ENCODE measurements around the gene ZRSR2.
"Not testable (repeated sequence)": the region's sequence is repeated elsewhere in the genome, so short reads cannot be mapped to it uniquely, and the experiment has no call there.

The ZRSR2 gene

DNA sequence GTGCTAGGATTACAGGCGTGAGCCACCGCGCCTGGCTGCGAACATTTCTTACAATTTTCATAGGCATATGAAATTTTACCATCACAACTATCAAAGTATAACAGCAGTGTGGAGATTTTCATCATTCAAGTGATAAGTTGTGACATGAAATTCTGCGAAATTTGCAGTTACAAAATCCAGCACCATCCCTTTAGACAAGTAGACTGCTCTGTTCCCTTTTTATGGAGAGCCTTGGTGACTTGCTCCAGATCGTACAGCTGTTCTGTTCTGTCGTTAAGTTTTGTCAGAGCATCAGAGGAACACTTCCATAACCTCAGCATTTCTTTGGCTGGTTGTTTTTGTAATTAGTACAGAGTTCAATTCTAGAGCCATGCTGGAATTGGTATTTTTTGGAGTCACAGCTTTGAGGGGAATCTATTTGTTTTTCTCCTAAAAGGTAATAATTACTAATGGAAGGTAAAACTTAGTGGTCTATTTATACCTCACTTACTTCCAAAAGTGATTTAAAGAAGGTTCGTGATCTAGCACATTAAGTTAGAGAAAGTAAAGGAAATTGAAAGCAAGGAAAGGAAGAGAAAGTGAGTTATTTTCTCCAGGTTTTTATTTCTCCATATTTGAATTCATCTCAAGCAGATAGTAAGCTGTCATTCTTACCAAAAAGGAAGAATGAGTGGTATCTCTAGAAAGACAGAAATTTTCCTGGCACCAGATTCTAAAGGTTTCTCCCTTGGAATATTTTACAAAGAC is 22.1 kb downstream of the ZRSR2 start:
- Histone ChIP-seq H3K9ac (ENCODE audit: low read depth, low read length) (no peak overlapping the region), H3K4me2 (ENCODE audit: low read length) (no peak overlapping the region), H3K36me3 (ENCODE audit: insufficient read depth, low read length) (peaks cover 51% of the 10 kb centered on the region), H3K4me1 (ENCODE audit: control insufficient read depth, insufficient read depth, low read length) (no peaks in the 10 kb centered on the region), H3K27me3 (ENCODE audit: control insufficient read depth, insufficient read depth, low read length) (no peaks in the 10 kb centered on the region), H3K4me3 (ENCODE audit: low read length) (no peak overlapping the region), H3K9me3 (replicated peaks; ENCODE audit: low read length) (no peaks in the 10 kb centered on the region)

DNA sequence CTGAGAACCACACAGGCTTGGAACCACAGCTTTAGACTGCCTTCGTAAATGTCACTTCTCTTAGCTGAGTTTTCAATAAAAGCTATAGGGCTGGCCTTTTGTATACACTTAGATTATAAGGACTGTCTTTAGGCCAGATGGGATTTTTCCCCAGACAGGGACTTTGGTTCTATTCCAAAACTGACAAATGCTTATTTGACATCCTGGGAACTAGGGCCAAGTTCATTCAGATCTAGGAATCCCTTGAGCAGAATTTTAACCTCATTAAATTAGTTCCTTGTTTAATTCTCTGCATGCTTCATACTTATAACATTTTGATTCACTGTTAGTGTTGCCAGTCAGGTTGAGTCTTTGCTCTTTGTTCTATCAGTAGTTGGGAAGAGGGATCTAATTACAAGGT is 23.1 kb downstream of the ZRSR2 start:
- H3K4me2 ChIP-seq (ENCODE audit: low read length) = no peak overlapping the region
- no peaks in the 10 kb centered on the region for H3K9me3 ChIP-seq (replicated peaks; ENCODE audit: low read length)
- H3K9ac ChIP-seq (ENCODE audit: low read depth, low read length) = no peak overlapping the region
- H3K4me3 ChIP-seq (ENCODE audit: low read length) = no peak overlapping the region
- no peaks in the 10 kb centered on the region for H3K27me3 ChIP-seq (ENCODE audit: control insufficient read depth, insufficient read depth, low read length)
- peaks cover 56% of the 10 kb centered on the region for H3K36me3 ChIP-seq (ENCODE audit: insufficient read depth, low read length)
- H3K4me1 ChIP-seq (ENCODE audit: control insufficient read depth, insufficient read depth, low read length) = no peaks in the 10 kb centered on the region

DNA sequence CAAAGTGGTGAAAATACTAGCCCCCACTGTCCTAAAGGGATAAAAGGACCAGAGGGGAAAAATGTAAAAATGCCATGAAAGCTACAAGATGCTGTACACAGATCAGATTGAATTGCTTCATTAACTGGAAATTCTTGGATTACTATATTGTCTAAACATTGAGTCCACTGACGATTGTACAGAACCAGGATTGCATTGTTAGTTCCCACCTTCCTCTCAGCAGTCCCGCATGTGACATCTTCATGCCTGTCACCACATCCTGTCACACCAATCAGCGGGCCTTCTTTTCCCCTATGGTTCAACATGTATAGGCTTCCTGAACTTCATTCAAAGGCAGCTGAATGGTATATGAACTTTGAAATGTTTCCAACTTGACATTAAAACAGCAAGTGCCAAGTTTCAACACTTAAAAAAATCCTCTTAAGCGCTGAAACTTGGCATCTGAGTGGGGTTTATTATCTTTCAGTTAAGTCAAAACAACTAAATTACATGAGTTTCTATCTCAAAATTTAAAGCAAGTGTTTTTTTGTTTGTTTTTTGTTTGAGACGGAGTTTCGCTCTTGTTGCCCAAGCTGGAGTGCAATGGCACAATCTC is 24.6 kb downstream of the ZRSR2 start:
- H3K4me2 ChIP-seq (ENCODE audit: low read length) = no peak overlapping the region
- no peak overlapping the region for H3K9ac ChIP-seq (ENCODE audit: low read depth, low read length)
- no peaks in the 10 kb centered on the region for H3K27me3 ChIP-seq (ENCODE audit: control insufficient read depth, insufficient read depth, low read length)
- H3K4me1 ChIP-seq (ENCODE audit: control insufficient read depth, insufficient read depth, low read length) = no peaks in the 10 kb centered on the region
- peaks cover 52% of the 10 kb centered on the region for H3K36me3 ChIP-seq (ENCODE audit: insufficient read depth, low read length)
- no peak overlapping the region for H3K4me3 ChIP-seq (ENCODE audit: low read length)
- H3K9me3 ChIP-seq (replicated peaks; ENCODE audit: low read length) = no peaks in the 10 kb centered on the region

DNA sequence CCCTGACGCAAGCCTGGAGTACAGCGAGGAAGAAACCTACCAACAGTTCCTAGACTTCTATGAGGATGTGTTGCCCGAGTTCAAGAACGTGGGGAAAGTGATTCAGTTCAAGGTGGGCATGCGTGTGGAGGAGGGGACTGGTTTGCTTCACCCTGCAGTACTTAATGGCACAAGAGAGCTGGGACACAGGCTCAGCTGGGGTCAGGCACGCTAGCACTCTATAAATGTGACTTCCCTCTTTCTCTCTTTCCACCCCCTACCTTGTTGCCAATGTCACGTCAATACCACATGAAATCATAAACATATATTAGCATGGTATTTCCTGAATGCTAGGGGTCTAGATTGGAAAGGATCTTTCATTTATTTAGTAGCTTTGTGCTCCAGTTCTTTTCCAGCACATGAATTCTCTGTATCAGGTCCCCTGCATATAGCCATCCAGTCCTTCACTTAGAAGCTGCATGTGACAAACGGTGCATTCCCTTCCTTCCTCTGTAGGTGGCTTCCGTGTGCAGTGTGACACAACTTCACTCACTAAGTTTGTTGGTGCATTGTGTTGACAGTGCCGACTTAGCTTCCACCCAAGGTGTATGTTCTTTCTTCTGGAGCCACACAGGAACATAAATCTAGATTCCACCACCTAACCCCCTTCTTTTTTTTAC is 25.6 kb downstream of the ZRSR2 start:
- H3K4me1 ChIP-seq (ENCODE audit: control insufficient read depth, insufficient read depth, low read length) = no peaks in the 10 kb centered on the region
- no peaks in the 10 kb centered on the region for H3K9me3 ChIP-seq (replicated peaks; ENCODE audit: low read length)
- no peak overlapping the region for H3K4me2 ChIP-seq (ENCODE audit: low read length)
- no peaks in the 10 kb centered on the region for H3K27me3 ChIP-seq (ENCODE audit: control insufficient read depth, insufficient read depth, low read length)
- H3K36me3 ChIP-seq (ENCODE audit: insufficient read depth, low read length) = peaks cover 45% of the 10 kb centered on the region
- no peak overlapping the region for H3K4me3 ChIP-seq (ENCODE audit: low read length)
- H3K9ac ChIP-seq (ENCODE audit: low read depth, low read length) = no peak overlapping the region

DNA sequence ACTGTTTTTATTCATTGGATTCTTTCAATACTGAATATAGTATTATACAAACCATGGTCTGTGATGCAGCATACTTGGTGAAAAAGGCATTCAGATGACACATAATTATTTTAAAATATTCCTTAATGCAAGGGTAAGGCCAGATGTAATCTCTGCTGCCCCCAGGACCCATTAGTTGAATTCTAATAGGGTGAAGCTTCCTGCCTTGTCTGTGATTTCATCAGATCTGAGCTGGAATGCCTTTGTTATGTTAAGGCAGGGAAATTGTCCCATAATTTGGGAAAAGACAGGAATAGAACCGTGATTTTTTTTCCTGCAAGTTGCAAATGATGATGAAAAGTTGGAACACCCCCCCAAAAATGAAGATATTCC is 26.1 kb downstream of the ZRSR2 start:
- Histone ChIP-seq H3K9ac (ENCODE audit: low read depth, low read length) (no peak overlapping the region), H3K4me2 (ENCODE audit: low read length) (no peak overlapping the region), H3K4me1 (ENCODE audit: control insufficient read depth, insufficient read depth, low read length) (no peaks in the 10 kb centered on the region), H3K27me3 (ENCODE audit: control insufficient read depth, insufficient read depth, low read length) (no peaks in the 10 kb centered on the region), H3K4me3 (ENCODE audit: low read length) (no peak overlapping the region), H3K9me3 (replicated peaks; ENCODE audit: low read length) (no peaks in the 10 kb centered on the region), H3K36me3 (ENCODE audit: insufficient read depth, low read length) (peaks cover 42% of the 10 kb centered on the region)

DNA sequence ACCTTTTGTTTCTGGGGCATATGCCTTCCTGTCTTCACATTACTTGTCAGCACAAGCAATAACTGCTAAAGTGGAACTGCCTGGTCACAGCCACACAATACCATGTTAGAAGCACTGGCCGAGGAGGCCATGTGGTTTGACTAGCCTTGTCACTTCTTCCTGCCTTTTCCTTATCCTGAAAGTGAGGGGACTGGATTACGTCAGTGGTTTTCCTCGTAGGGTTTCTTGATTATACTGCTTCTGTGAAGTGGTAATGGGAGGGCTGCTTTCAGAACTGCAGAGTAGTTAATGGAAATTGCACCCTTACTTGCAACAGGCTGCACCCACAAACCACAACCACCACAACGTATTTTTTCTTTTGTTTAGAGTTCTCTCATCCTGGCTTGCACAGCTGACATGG is 26.6 kb downstream of the ZRSR2 start:
- H3K9ac ChIP-seq (ENCODE audit: low read depth, low read length) = no peak overlapping the region
- H3K4me2 ChIP-seq (ENCODE audit: low read length) = no peak overlapping the region
- no peaks in the 10 kb centered on the region for H3K4me1 ChIP-seq (ENCODE audit: control insufficient read depth, insufficient read depth, low read length)
- H3K9me3 ChIP-seq (replicated peaks; ENCODE audit: low read length) = no peaks in the 10 kb centered on the region
- H3K36me3 ChIP-seq (ENCODE audit: insufficient read depth, low read length) = peaks cover 42% of the 10 kb centered on the region
- no peaks in the 10 kb centered on the region for H3K27me3 ChIP-seq (ENCODE audit: control insufficient read depth, insufficient read depth, low read length)
- H3K4me3 ChIP-seq (ENCODE audit: low read length) = no peak overlapping the region

DNA sequence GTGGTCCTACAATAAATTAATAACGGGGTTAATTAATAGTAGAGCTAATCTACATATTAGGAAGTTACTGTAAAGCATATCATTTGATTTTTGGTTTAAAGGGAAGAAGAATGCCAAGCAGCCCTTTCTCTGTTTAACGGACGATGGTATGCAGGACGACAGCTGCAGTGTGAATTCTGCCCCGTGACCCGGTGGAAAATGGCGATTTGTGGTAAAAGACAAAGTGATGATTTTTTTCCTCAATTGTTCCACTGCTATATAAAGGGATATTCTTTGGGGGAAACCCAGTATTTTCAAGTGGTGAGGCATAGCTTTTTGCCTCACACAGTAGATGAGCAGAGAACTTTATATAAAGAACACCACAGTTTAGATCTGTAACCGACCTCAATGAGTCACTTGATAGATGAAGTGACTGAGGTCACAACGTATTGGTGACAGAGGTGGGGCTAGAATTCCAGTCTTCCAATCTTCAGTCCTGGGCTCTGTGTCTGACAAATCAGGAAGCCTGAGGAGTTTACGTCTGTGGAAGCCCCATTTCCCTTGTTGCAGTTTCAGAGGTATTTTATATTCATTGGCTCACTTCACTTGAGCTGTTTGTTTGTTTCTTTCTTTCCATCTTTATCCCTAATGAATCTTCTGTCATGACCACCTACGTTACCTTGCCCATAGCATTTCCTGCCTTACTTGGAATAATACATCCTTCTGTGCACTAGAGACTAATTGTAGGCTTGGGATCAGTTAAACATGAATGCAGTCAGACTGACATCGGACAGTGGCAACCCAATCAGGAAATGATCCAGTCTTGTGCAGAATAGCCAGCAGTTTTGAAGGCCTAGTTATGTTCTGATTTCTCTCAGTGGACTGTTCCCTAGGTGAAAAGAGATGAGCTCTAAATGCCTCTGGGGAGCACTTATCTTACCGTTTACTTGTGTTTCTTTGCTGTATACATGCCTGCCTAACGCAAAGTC is 30.1 kb downstream of the ZRSR2 start:
- Histone ChIP-seq H3K4me1 (ENCODE audit: control insufficient read depth, insufficient read depth, low read length) (no peaks in the 10 kb centered on the region), H3K36me3 (ENCODE audit: insufficient read depth, low read length) (peaks cover 41% of the 10 kb centered on the region), H3K27me3 (ENCODE audit: control insufficient read depth, insufficient read depth, low read length) (no peaks in the 10 kb centered on the region), H3K9ac (ENCODE audit: low read depth, low read length) (no peak overlapping the region), H3K4me2 (ENCODE audit: low read length) (no peak overlapping the region), H3K9me3 (replicated peaks; ENCODE audit: low read length) (no peaks in the 10 kb centered on the region), H3K4me3 (ENCODE audit: low read length) (no peak overlapping the region)

DNA sequence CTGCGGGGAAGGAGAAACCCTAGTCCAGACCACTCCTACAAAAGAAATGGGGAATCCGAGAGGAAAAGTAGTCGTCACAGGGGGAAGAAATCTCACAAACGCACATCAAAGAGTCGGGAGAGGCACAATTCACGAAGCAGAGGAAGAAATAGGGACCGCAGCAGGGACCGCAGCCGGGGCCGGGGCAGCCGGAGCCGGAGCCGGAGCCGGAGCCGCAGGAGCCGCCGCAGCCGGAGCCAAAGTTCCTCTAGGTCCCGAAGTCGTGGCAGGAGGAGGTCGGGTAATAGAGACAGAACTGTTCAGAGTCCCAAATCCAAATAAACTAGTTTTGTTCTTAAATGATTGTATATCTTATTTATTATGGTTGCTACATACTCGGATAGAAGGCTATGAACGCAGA is 32.6 kb downstream of the ZRSR2 start:
- Histone ChIP-seq H3K4me2 (ENCODE audit: low read length) (no peak overlapping the region), H3K9ac (ENCODE audit: low read depth, low read length) (no peak overlapping the region), H3K27me3 (ENCODE audit: control insufficient read depth, insufficient read depth, low read length) (no peaks in the 10 kb centered on the region), H3K9me3 (replicated peaks; ENCODE audit: low read length) (no peaks in the 10 kb centered on the region), H3K4me3 (ENCODE audit: low read length) (no peak overlapping the region), H3K4me1 (ENCODE audit: control insufficient read depth, insufficient read depth, low read length) (no peaks in the 10 kb centered on the region), H3K36me3 (ENCODE audit: insufficient read depth, low read length) (peaks cover 16% of the 10 kb centered on the region)

DNA sequence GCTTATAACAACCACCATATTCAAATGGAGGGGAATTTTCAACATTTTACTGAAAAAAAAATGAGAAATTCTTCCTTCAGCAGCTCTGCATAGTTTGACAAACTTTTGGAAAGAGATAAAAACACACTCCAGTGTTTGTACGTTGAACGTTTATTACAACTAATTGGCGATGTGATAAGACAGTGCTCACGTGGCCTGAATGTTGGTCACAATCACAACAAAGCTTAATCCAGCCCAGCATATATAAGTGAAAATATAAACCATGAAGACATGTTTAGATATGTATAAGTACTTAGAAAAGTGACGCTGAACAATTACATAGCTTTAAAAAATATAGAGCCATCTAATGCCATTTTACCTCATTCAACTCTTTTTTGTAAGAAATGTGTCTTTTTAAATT is 35.7 kb downstream of the ZRSR2 start:
- Histone ChIP-seq H3K4me2 (ENCODE audit: low read length) (no peak overlapping the region), H3K9me3 (replicated peaks; ENCODE audit: low read length) (no peaks in the 10 kb centered on the region), H3K27me3 (ENCODE audit: control insufficient read depth, insufficient read depth, low read length) (no peaks in the 10 kb centered on the region), H3K4me3 (ENCODE audit: low read length) (no peak overlapping the region), H3K4me1 (ENCODE audit: control insufficient read depth, insufficient read depth, low read length) (no peaks in the 10 kb centered on the region), H3K36me3 (ENCODE audit: insufficient read depth, low read length) (peaks cover 7% of the 10 kb centered on the region), H3K9ac (ENCODE audit: low read depth, low read length) (no peak overlapping the region)

DNA sequence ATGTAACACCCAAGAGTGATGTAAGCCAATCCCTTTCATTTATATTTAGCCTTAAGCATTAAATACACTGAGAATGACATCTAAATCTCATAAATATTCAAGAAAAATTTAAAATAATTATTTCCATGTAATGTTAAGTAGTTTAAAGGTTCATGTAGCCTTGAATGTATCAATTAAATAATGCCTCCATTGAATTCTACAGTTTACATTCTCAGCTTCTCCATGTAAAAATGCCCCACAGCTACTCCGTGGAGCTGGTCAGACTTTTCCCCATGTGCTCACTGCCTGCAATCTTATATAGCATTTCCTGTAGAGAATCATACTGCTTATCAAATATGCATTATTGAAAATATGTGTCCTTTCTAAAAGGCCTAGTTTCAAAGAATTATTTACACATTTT is 38.9 kb downstream of the ZRSR2 start:
- Histone ChIP-seq H3K9me3 (replicated peaks; ENCODE audit: low read length) (no peaks in the 10 kb centered on the region), H3K9ac (ENCODE audit: low read depth, low read length) (no peak overlapping the region), H3K27me3 (ENCODE audit: control insufficient read depth, insufficient read depth, low read length) (no peaks in the 10 kb centered on the region), H3K4me3 (ENCODE audit: low read length) (no peak overlapping the region), H3K36me3 (ENCODE audit: insufficient read depth, low read length) (no peaks in the 10 kb centered on the region), H3K4me1 (ENCODE audit: control insufficient read depth, insufficient read depth, low read length) (no peaks in the 10 kb centered on the region), H3K4me2 (ENCODE audit: low read length) (no peak overlapping the region)

DNA sequence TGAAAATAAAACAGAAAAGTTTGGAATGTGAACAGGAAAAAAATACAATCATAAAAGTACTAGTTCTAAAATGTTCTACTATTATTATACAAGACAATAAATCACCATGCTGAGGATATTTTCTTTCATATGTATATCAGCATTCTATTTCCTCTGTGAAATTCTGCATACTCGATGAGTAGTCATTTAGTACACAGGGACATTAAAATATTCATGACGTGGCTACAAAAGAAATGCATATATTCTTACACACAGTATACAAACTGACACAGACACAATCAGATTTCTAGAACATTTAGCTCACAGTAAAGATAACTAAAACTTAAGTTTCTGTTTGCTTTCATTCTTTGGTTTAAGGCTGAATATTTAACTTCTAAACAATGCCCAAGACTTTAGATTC is 41.1 kb downstream of the ZRSR2 start:
- H3K36me3 ChIP-seq (ENCODE audit: insufficient read depth, low read length); H3K4me1 ChIP-seq (ENCODE audit: control insufficient read depth, insufficient read depth, low read length); H3K9ac ChIP-seq (ENCODE audit: low read depth, low read length); H3K4me3 ChIP-seq (ENCODE audit: low read length); H3K27me3 ChIP-seq (ENCODE audit: control insufficient read depth, insufficient read depth, low read length); H3K4me2 ChIP-seq (ENCODE audit: low read length); H3K9me3 ChIP-seq (replicated peaks; ENCODE audit: low read length): not testable (repeated sequence)

Data from skeletal muscle satellite cell (primary cell).